ENCODE data around the gene CLDN2. TPM values are rescaled to one million over a fixed set of nuclear protein-coding genes. Genes with fewer than 3 reads are reported as not detected.

The CLDN2 gene
- total RNA-seq, 1 donor from 2014 or later: not detected

GRCh38 chrX:106917830-106918500 is 2.2 kb upstream of the CLDN2 start:
- intact Hi-C loops (cut with micrococcal nuclease): no loop called here

- intact Hi-C loops (cut with micrococcal nuclease): no loop called here
Observed at GRCh38 chrX:106921637-106922036, 1.4 kb downstream of the CLDN2 start.

GRCh38 chrX:106927023-106927422 is 6.8 kb downstream of the CLDN2 start:
- intact Hi-C loops (cut with micrococcal nuclease): no loop called here

DNA sequence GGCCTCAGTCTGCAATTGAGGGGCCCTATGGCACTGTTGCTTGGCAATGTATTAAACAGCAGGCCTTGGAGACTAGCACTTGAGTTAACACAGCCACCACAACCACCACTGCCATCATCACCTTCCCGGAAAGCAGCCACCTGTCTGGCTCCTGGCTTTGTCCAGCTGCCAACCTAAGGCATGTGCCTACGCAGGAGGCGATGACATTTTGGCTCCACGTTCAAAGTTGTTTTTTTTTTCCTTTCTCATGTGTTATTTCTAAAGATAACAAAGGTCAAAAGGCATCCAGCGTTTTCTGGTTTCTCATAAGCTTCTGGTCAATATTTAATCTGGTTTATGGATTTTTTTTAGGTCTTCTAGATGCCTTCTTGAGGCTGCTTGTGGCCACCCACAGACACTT is 7.5 kb downstream of the CLDN2 start:
- intact Hi-C loops (cut with micrococcal nuclease): no loop called here

GRCh38 chrX:106928227-106928626 is 8.0 kb downstream of the CLDN2 start:
- intact Hi-C loops (cut with micrococcal nuclease): no loop called here

DNA sequence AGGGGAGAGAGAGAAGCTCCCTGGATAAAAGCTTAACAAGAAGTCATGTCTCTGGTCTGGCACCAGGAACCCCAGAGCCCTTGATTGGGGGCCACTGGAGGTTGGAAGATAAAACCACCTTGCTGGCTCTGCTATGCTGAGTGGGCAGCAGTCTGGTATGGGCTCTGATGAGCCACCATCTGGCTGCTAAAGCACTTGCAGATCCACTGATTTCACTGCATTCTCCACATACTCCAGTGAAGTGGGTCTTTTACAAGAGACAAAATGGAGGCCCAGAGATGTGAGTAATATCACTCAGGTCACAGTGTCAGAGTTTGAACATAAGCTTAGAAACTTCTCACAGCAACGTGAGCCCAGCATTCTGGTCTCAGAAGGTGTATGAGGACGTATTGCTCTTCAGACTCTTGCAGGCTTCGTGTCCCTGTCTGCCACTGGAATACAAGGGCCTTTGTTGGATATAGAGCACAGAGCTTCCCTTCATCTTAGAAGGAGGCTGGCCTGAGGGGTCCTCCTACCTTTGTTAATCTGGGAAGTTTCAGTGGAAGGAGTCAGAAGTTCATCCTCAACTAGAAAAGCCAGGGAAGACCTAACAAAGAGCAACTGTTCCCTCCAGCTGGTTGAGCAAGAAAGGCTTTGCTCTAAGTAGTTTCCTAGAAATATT is 11.8 kb downstream of the CLDN2 start:
- intact Hi-C loops (cut with micrococcal nuclease): no loop called here

DNA sequence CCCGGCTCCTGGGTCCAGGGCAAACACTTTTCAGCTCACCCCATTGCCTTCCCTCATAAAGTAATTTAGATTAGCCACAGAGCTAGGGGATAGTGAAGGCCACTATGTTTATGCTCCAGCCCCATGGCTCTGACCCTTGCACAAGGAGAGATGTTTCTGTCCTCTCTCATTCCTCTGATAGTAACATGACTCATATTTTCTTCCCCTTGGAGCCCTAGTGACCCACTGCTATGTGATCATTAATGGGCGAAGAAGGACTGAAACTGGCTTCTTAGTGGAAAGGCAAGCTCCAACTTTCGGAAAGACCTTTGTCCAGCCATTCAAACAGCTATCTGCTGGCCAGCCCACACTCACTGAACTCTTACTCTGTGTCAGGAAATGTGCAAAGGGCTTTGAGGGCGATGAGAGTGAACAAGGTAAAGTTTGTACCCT is 12.3 kb downstream of the CLDN2 start:
- intact Hi-C loops (cut with micrococcal nuclease): no loop called here

GRCh38 chrX:106932960-106933537 is 12.8 kb downstream of the CLDN2 start:
- intact Hi-C loops (cut with micrococcal nuclease): no loop called here

DNA sequence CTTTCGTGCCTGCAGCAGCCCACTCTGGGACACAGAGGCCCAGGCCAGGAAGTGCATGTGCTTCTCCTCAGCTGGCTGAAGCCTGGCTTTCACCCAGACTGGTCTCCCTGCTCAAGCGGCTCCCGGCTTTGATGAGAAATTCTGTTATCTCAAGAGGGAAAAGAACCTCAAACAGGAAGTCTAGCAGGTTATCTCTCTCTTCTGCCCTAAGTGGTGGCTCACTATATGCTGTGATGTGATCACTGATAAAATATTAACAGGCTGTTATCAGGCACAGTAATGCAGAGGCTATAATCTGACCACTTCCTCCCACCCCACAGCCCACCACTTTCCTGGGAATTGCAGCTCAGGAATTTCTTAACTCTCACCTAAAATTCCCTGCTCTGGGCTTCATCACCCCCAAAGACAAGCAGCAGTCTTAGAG is 13.3 kb downstream of the CLDN2 start:
- intact Hi-C loops (cut with micrococcal nuclease): no loop called here

DNA sequence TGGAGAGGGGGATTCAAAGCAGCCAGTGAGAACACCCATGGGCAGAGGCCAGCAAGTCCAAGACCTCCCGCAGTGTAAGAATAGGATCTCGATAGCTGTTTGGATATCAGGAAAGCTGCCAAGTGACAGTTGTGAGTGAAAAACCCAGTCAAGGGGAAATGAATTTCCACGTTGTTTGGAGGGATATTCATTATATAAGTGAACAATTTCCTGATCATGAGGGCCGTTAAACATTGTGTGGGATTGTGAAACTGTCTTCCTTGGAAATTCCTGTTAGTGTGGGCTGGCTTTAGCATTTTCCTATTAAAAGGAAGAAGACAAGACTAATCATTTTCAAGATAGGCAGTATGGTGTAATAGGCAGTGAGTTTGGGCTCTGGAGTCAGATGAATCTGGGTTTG is 15.0 kb downstream of the CLDN2 start:
- intact Hi-C loops (cut with micrococcal nuclease): no loop called here

GRCh38 chrX:106936246-106936645 is 16.0 kb downstream of the CLDN2 start:
- intact Hi-C loops (cut with micrococcal nuclease): no loop called here

DNA sequence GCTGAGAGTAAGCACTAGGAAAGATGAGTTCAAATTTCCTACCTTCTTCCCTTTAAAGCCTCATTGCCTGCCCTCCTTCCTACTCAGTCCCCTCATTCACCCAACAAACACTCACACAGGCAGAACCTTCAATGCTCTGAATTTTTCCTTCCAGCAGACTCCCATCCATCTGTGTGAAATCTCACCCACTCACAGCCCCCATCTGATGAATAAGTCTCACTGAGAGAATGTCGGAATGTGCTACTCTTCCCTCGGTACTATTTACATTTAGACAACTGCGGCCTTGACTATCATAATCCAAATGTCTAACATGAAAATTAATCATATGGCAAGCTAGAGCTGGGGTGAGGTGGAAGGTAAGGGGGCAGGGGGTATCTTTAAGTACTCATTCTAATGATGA is 19.4 kb downstream of the CLDN2 start:
- intact Hi-C loops (cut with micrococcal nuclease): no loop called here

- intact Hi-C loops (cut with micrococcal nuclease): no loop called here
Observed at GRCh38 chrX:106940068-106940467, 19.9 kb downstream of the CLDN2 start.

- intact Hi-C loops (cut with micrococcal nuclease): no loop called here
Observed at GRCh38 chrX:106946464-106946863, 26.3 kb downstream of the CLDN2 start.

DNA sequence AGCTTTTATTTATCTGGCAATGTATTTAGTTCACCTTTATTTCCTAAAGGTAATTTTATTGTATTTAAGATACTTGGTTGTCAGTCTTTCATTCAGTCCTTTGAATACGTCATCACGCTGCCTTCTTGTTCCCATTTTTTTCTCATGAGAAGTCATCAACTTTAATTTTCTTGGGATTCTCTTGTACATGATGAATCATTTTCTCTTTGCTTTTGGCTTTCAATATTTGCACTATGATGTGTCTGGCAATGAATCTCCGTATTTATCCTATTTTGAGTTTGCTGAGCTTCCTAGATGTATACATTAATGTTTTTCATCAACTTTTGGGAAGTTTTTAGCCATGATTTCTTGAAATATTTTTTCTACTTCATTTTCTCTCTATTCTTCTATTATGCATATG is 28.4 kb downstream of the CLDN2 start:
- intact Hi-C loops (cut with micrococcal nuclease): no loop called here

DNA sequence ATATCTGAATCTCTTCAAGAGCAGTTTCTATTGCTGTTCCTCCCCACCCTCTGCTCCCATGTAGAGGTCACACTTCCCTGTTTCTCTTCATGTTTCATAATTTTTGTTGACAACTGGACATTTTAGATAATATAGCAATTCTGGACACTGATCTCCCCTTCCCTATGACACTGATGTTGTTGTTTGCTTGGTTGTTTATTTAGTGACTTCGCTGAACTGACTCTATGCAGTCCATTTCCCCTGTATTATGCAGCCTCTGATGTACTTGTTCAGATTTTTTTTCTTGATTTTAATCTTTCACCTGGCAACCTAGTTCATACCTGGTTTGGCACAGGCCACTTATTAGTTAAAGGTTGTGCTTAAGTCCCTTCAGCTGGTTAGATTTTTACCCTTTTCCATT is 29.2 kb downstream of the CLDN2 start:
- intact Hi-C loops (cut with micrococcal nuclease): no loop called here

- intact Hi-C loops (cut with micrococcal nuclease): no loop called here
Observed at GRCh38 chrX:106950381-106950780, 30.2 kb downstream of the CLDN2 start.

GRCh38 chrX:106951230-106951629 is 31.0 kb downstream of the CLDN2 start:
- intact Hi-C loops (cut with micrococcal nuclease): no loop called here

GRCh38 chrX:106952089-106952488 is 31.9 kb downstream of the CLDN2 start:
- intact Hi-C loops (cut with micrococcal nuclease): no loop called here

- intact Hi-C loops (cut with micrococcal nuclease): no loop called here
Observed at GRCh38 chrX:106952538-106952937, 32.3 kb downstream of the CLDN2 start.

- intact Hi-C loops (cut with micrococcal nuclease): loop anchor here (1.0 kb wide), 1 partner anchor 55 kb away; no protein-coding TSS in a partner anchor
Observed at GRCh38 chrX:106952988-106953387, 32.8 kb downstream of the CLDN2 start.

GRCh38 chrX:106954041-106954440 is 33.8 kb downstream of the CLDN2 start:
- intact Hi-C loops (cut with micrococcal nuclease): no loop called here

All from T-helper 1 cell treated with Interleukin-12 subunit alpha and Interleukin-12 subunit beta and Interleukin-4 antibody, amounts not matched to agents 30 ng/mL and 1 ng/mL, for 36 hours (primary cell).